ENCODE measurements around the gene MRNIP.

The MRNIP gene

GRCh38 chr5:179878222-179879002, 19.8 kb upstream of the MRNIP start:
- no peak overlapping the region for H3K4me2 ChIP-seq (ENCODE audit: low read depth, low read length, poor library complexity, severe bottlenecking)
- no peak overlapping the region for H2AFZ ChIP-seq (ENCODE audit: low read depth, low read length, severe bottlenecking)
- TF ChIP-seq EZH2phosphoT487 (conservative IDR thresholded peaks at IDR 0.05; ENCODE audit: low read length) (no peak), CTCF (IDR thresholded peaks at IDR 0.05; ENCODE audit: insufficient read depth, low read length, poor library complexity, severe bottlenecking) (no peak)
- no peak overlapping the region for H3K4me3 ChIP-seq (ENCODE audit: insufficient read depth, low read length, poor library complexity, severe bottlenecking)
- no peaks in the 10 kb centered on the region for H4K20me1 ChIP-seq (ENCODE audit: low read depth, low read length)
- H3K9me2 ChIP-seq (replicated peaks; ENCODE audit: insufficient read depth, low read length) = no peaks in the 10 kb centered on the region
- H3K9ac ChIP-seq (ENCODE audit: low read length) = no peak overlapping the region
- no peaks in the 10 kb centered on the region; the same call in 1 of the 2 replicates for H3F3A ChIP-seq (ENCODE audit: insufficient read depth)
- peaks cover 12% of the 10 kb centered on the region; the same call in 1 of the 2 replicates for H3K9me3 ChIP-seq (ENCODE audit: insufficient read depth, low read length)
- H3K79me2 ChIP-seq (ENCODE audit: insufficient read depth, low read length) = no peaks in the 10 kb centered on the region
- H3K27me3 ChIP-seq (ENCODE audit: low read length) = no peaks in the 10 kb centered on the region
- H3K27ac ChIP-seq (ENCODE audit: low read depth, low read length) = no peak overlapping the region
- peaks cover 5% of the 10 kb centered on the region for H3K36me3 ChIP-seq (ENCODE audit: low read length)

GRCh38 chr5:179876610-179876952, 18.0 kb upstream of the MRNIP start:
- no peak for TF ChIP-seq CTCF (IDR thresholded peaks at IDR 0.05; ENCODE audit: insufficient read depth, low read length, poor library complexity, severe bottlenecking)
- no peak for TF ChIP-seq EZH2phosphoT487 (conservative IDR thresholded peaks at IDR 0.05; ENCODE audit: low read length)
- H3K9me2 ChIP-seq (replicated peaks; ENCODE audit: insufficient read depth, low read length) = no peaks in the 10 kb centered on the region
- H3K9ac ChIP-seq (ENCODE audit: low read length) = no peak overlapping the region
- no peak overlapping the region for H3K4me2 ChIP-seq (ENCODE audit: low read depth, low read length, poor library complexity, severe bottlenecking)
- no peaks in the 10 kb centered on the region for H3K79me2 ChIP-seq (ENCODE audit: insufficient read depth, low read length)
- H3K36me3 ChIP-seq (ENCODE audit: low read length) = no peaks in the 10 kb centered on the region
- H2AFZ ChIP-seq (ENCODE audit: low read depth, low read length, severe bottlenecking) = no peak overlapping the region
- H3K27me3 ChIP-seq (ENCODE audit: low read length) = no peaks in the 10 kb centered on the region
- H4K20me1 ChIP-seq (ENCODE audit: low read depth, low read length) = no peaks in the 10 kb centered on the region
- H3K9me3 ChIP-seq (ENCODE audit: insufficient read depth, low read length) = no peaks in the 10 kb centered on the region
- no peak overlapping the region for H3K27ac ChIP-seq (ENCODE audit: low read depth, low read length)
- no peaks in the 10 kb centered on the region for H3F3A ChIP-seq (ENCODE audit: insufficient read depth)
- no peak overlapping the region for H3K4me3 ChIP-seq (ENCODE audit: insufficient read depth, low read length, poor library complexity, severe bottlenecking)

DNA sequence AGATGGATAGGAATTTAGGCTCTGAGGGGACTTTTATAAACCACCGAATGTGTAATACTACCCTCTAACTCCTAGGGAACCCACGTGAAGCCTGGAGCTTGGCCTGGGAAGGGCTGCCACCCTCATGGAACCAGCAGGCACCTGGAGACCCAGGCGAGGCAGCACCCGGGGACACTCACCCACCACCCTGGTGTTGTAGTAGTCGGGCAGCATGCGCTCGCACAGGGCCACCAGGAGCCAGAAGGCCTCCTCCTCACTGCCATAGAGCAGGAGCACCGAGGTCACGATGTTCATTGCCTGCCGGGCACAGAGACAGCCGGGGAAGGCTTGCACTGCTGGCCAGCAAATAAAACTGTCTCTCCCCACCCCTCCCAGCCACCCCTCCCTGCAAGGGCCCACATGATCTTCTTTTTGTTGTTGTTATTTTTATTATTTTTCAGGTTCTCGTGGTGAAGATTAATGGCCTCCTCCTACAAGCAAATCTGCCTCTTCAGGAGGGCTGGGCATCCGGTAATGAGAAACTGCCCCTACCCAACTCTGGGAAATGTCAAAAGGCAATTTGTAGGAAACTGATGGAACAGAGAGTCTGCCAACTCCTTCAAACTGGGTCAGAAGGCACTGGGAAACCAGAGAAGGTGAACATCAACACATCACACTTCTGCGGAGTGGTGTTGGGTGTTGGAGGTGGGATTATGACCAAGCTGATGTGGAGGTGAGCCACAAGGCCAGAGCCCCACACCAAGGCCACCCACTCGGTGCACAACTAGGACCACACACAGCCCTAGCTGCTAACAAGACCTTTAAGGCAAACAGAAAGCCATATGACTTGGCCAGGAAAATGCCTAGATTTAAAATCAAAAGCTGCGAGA, 17.4 kb upstream of the MRNIP start:
- Histone ChIP-seq H3K4me3 (ENCODE audit: insufficient read depth, low read length, poor library complexity, severe bottlenecking) (no peak overlapping the region), H3K27ac (ENCODE audit: low read depth, low read length) (no peak overlapping the region), H3K9ac (ENCODE audit: low read length) (no peak overlapping the region), H2AFZ (ENCODE audit: low read depth, low read length, severe bottlenecking) (no peak overlapping the region), H3K27me3 (ENCODE audit: low read length) (no peaks in the 10 kb centered on the region), H3K4me2 (ENCODE audit: low read depth, low read length, poor library complexity, severe bottlenecking) (no peak overlapping the region), H3K9me3 (ENCODE audit: insufficient read depth, low read length) (no peaks in the 10 kb centered on the region), H3F3A (ENCODE audit: insufficient read depth) (no peaks in the 10 kb centered on the region), H4K20me1 (ENCODE audit: low read depth, low read length) (no peaks in the 10 kb centered on the region), H3K9me2 (replicated peaks; ENCODE audit: insufficient read depth, low read length) (no peaks in the 10 kb centered on the region), H3K79me2 (ENCODE audit: insufficient read depth, low read length) (no peaks in the 10 kb centered on the region), H3K36me3 (ENCODE audit: low read length) (no peaks in the 10 kb centered on the region)
- TF ChIP-seq CTCF (IDR thresholded peaks at IDR 0.05; ENCODE audit: insufficient read depth, low read length, poor library complexity, severe bottlenecking) = no peak
- TF ChIP-seq EZH2phosphoT487 (conservative IDR thresholded peaks at IDR 0.05; ENCODE audit: low read length) = no peak

Data from SU-DHL-6 (cell line).